ENCODE data around the gene HSPA12A.

DNA sequence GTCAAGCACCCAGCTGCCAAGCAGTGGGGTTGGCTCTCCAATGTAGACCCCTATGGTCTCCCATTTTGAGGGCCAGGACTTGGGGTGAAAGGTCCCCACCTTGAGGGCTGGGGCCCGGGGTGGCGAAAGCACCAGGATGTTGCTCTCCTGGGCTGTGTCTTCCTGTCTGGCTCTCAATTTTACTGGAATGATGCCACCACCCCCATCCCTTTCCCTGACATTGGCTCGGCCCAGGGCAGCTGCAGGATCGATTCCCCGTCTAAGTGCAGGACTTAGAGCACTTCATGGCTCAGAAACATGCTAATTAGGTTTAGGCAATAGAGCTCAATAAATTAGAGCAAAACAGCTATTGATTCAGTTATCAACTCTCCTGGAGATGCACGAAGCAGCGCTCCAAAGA, 27.0 kb upstream of the HSPA12A start:
- TF ChIP-seq HDAC6 (IDR thresholded peaks at IDR 0.05; ENCODE audit: low read depth, low read length), result no peak
- TF ChIP-seq ZZZ3 (IDR thresholded peaks at IDR 0.05), result no peak
- TF ChIP-seq ZNF717 (CRISPR knock-in tag; IDR thresholded peaks at IDR 0.05), result no peak
- TF ChIP-seq, protein P1, sequence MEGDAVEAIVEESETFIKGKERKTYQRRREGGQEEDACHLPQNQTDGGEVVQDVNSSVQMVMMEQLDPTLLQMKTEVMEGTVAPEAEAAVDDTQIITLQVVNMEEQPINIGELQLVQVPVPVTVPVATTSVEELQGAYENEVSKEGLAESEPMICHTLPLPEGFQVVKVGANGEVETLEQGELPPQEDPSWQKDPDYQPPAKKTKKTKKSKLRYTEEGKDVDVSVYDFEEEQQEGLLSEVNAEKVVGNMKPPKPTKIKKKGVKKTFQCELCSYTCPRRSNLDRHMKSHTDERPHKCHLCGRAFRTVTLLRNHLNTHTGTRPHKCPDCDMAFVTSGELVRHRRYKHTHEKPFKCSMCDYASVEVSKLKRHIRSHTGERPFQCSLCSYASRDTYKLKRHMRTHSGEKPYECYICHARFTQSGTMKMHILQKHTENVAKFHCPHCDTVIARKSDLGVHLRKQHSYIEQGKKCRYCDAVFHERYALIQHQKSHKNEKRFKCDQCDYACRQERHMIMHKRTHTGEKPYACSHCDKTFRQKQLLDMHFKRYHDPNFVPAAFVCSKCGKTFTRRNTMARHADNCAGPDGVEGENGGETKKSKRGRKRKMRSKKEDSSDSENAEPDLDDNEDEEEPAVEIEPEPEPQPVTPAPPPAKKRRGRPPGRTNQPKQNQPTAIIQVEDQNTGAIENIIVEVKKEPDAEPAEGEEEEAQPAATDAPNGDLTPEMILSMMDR (IDR thresholded peaks at IDR 0.05 in 2 of 3, conservative IDR thresholded peaks at IDR 0.05 in 1 of 3; ENCODE audit: insufficient read depth in 2 of 3, low read depth in 1 of 3, low read length in 3 of 3), result no peak
- TF ChIP-seq ELF4 (CRISPR knock-in tag; IDR thresholded peaks at IDR 0.05), result no peak
- TF ChIP-seq ZNF253 (CRISPR knock-in tag; conservative IDR thresholded peaks at IDR 0.05), result no peak
- TF ChIP-seq TGIF2 (CRISPR knock-in tag; IDR thresholded peaks at IDR 0.05), result no peak
- TF ChIP-seq PCBP1 (IDR thresholded peaks at IDR 0.05; ENCODE audit: low read depth, low read length, poor library complexity, severe bottlenecking), result no peak
- no peak for TF ChIP-seq ZBTB17 (CRISPR knock-in tag; IDR thresholded peaks at IDR 0.05)
- TF ChIP-seq POLR2A (conservative IDR thresholded peaks at IDR 0.05), result no peak
- TF ChIP-seq NR3C1 (CRISPR knock-in tag; IDR thresholded peaks at IDR 0.05), result no peak

Measured in K562 (cell line).